ENCODE data around the gene F12. TPM values are rescaled to one million over a fixed set of nuclear protein-coding genes. Genes with fewer than 3 reads are reported as not detected.

F12 gene
- 1 to 10 TPM in 1 of 4 donors, under 1 TPM in 3; 0.38 to 3.0 (median 0.63) TPM for total RNA-seq

GRCh38 chr5:177409043-177409801 lies at the start of gene F12:
F12 (minus strand) TSS chr5:177409564; CDS start chr5:177409527, 37 bp downstream.
- ATAC-seq (ENCODE audit: low FRiP score) (no peak), DNase-seq (ENCODE audit: low spot score) (no peak)
- no peak for TF ChIP-seq CTCF (IDR thresholded peaks at IDR 0.05)

GRCh38 chr5:177458912-177459350 lies 49.6 kb upstream of the F12 start:
- ATAC-seq (ENCODE audit: low FRiP score) (no peak), DNase-seq (ENCODE audit: low spot score) (no peak)
- TF ChIP-seq CTCF (IDR thresholded peaks at IDR 0.05), result no peak

GRCh38 chr5:177457852-177458681 lies 48.7 kb upstream of the F12 start:
- ATAC-seq (ENCODE audit: low FRiP score) (no peak), DNase-seq (ENCODE audit: low spot score) (no peak)
- TF ChIP-seq CTCF (IDR thresholded peaks at IDR 0.05), result no peak

GRCh38 chr5:177456976-177457851 lies 47.9 kb upstream of the F12 start:
- DNase-seq (ENCODE audit: low spot score), result no peak

GRCh38 chr5:177456591-177456964 lies 47.2 kb upstream of the F12 start:
- TF ChIP-seq CTCF (IDR thresholded peaks at IDR 0.05), result no peak
- no peak for DNase-seq (ENCODE audit: low spot score)
- ATAC-seq (ENCODE audit: low FRiP score), result no peak

More at GRCh38 chr5:177456976-177457851, 47.9 kb upstream of the F12 start:
- peak; percentile 45 for ATAC-seq (ENCODE audit: low FRiP score)
- TF ChIP-seq CTCF (IDR thresholded peaks at IDR 0.05), result peak in 2 of 3 donors; percentile 38 to 59

Data from omental fat pad (tissue), 4 donors.